SHP77 treated with DMSO at 0.1 percent for 48 hours (cell line): ENCODE data around the gene SND1.

Experiments used
- DNase-seq: peaks from one replicate; lab custom pipeline; 2025; lab: John Stamatoyannopoulos, UW

The SND1 gene

GRCh38 chr7:128071801-128072200 is 419.8 kb downstream of the SND1 start:
- no peak for DNase-seq

GRCh38 chr7:128073671-128074310 is 421.8 kb downstream of the SND1 start:
- DNase-seq: no peak

- DNase-seq: no peak
Observed at GRCh38 chr7:128074336-128074735, 422.3 kb downstream of the SND1 start.

GRCh38 chr7:128074736-128075135 is 422.7 kb downstream of the SND1 start:
- no peak for DNase-seq

- DNase-seq: no peak
Observed at GRCh38 chr7:128075242-128076095, 423.5 kb downstream of the SND1 start.

- DNase-seq: no peak
Observed at GRCh38 chr7:128076196-128076795, 424.3 kb downstream of the SND1 start.

GRCh38 chr7:128076796-128077271 is 424.8 kb downstream of the SND1 start:
- DNase-seq: no peak

GRCh38 chr7:128078309-128078708 is 426.3 kb downstream of the SND1 start:
- DNase-seq: no peak

- no peak for DNase-seq
Observed at GRCh38 chr7:128080169-128080568, 428.2 kb downstream of the SND1 start.

- no peak for DNase-seq
Observed at GRCh38 chr7:128081351-128081750, 429.4 kb downstream of the SND1 start.

- no peak for DNase-seq
Observed at GRCh38 chr7:128081808-128082207, 429.8 kb downstream of the SND1 start.

- no peak for DNase-seq
Observed at GRCh38 chr7:128082431-128082830, 430.4 kb downstream of the SND1 start.

- DNase-seq: no peak
Observed at GRCh38 chr7:128084896-128085608, 433.1 kb downstream of the SND1 start.

GRCh38 chr7:128090492-128090891 is 438.5 kb downstream of the SND1 start:
- DNase-seq: no peak

- DNase-seq: no peak
Observed at GRCh38 chr7:128091106-128091505, 439.1 kb downstream of the SND1 start.

GRCh38 chr7:128092221-128092620 is 440.2 kb downstream of the SND1 start:
- no peak for DNase-seq

GRCh38 chr7:128093614-128094570 is 441.9 kb downstream of the SND1 start:
- no peak for DNase-seq

GRCh38 chr7:128094686-128095085 is 442.7 kb downstream of the SND1 start:
- DNase-seq: no peak

- DNase-seq: no peak
Observed at GRCh38 chr7:128097211-128097731, 445.3 kb downstream of the SND1 start.

GRCh38 chr7:128098629-128099028 is 446.6 kb downstream of the SND1 start:
- no peak for DNase-seq

GRCh38 chr7:128099204-128099671 is 447.2 kb downstream of the SND1 start:
- DNase-seq: no peak
